Measurements from ENCODE around the gene RPL9. TPM values are rescaled to one million over a fixed set of nuclear protein-coding genes. Genes with fewer than 3 reads are reported as not detected.

Gene RPL9
- total and polyA plus RNA-seq, 2 of the 4 experiments (the other 2 are of a cell fraction), result 1,627 to 1,905 TPM

DNA sequence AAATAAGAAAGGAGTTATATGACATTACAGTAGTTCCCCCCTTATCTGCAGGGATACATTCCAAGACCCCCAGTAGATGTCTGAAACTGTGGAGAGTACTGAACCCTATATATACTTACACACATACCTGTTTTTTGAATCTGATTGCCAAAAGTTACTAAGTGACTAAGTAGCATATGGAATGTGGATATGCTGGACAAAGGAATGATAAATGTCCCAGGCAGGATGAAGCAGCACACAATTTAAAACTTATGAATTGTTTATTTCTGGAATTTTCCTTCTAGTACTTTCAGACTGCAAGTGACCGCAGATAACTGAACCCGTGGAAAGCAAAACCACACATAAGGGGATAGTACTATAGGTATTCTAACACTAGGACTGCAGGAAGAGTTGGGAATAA lies 45.8 kb upstream of the RPL9 start:
- H3K18ac ChIP-seq (ENCODE audit: low read depth, low read length), result no peak overlapping the region
- no peak overlapping the region for H3K14ac ChIP-seq (replicated peaks; ENCODE audit: low read depth, low read length)
- no peak overlapping the region for H4K8ac ChIP-seq (ENCODE audit: low read depth in 2 of 2, low read length in 2 of 2)
- BruUV-seq (replicated peaks), result no TSS peak
- peaks cover 3% of the 10 kb centered on the region; the same call in 1 of the 2 replicates for H4K20me1 ChIP-seq (ENCODE audit: insufficient read depth, low read length)
- TF ChIP-seq, protein P1, sequence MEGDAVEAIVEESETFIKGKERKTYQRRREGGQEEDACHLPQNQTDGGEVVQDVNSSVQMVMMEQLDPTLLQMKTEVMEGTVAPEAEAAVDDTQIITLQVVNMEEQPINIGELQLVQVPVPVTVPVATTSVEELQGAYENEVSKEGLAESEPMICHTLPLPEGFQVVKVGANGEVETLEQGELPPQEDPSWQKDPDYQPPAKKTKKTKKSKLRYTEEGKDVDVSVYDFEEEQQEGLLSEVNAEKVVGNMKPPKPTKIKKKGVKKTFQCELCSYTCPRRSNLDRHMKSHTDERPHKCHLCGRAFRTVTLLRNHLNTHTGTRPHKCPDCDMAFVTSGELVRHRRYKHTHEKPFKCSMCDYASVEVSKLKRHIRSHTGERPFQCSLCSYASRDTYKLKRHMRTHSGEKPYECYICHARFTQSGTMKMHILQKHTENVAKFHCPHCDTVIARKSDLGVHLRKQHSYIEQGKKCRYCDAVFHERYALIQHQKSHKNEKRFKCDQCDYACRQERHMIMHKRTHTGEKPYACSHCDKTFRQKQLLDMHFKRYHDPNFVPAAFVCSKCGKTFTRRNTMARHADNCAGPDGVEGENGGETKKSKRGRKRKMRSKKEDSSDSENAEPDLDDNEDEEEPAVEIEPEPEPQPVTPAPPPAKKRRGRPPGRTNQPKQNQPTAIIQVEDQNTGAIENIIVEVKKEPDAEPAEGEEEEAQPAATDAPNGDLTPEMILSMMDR (conservative IDR thresholded peaks at IDR 0.05; ENCODE audit: low read depth, low read length), result no peak
- TF ChIP-seq RFX5 (IDR thresholded peaks at IDR 0.05; ENCODE audit: low read depth, low read length) (no peak), MXI1 (IDR thresholded peaks at IDR 0.05; ENCODE audit: borderline replicate concordance, low read depth, low read length) (no peak), MAZ (IDR thresholded peaks at IDR 0.05; ENCODE audit: borderline replicate concordance, low read depth, low read length) (no peak), RCOR1 (IDR thresholded peaks at IDR 0.05; ENCODE audit: insufficient replicate concordance, low read length) (no peak), FOS (IDR thresholded peaks at IDR 0.05; ENCODE audit: low read depth, low read length) (no peak), SMC3 (IDR thresholded peaks at IDR 0.05; ENCODE audit: low read depth, low read length) (no peak), MAFK (IDR thresholded peaks at IDR 0.05; ENCODE audit: low read depth, low read length) (no peak), NFE2L2 (IDR thresholded peaks at IDR 0.05; ENCODE audit: low read depth, low read length) (no peak), POLR2A (IDR thresholded peaks at IDR 0.05; ENCODE audit: low read depth, low read length) (no peak), CEBPB (IDR thresholded peaks at IDR 0.05; ENCODE audit: low read depth, low read length) (no peak), BHLHE40 (IDR thresholded peaks at IDR 0.05; ENCODE audit: low read depth, low read length) (no peak)
- TF ChIP-seq, protein P2, sequence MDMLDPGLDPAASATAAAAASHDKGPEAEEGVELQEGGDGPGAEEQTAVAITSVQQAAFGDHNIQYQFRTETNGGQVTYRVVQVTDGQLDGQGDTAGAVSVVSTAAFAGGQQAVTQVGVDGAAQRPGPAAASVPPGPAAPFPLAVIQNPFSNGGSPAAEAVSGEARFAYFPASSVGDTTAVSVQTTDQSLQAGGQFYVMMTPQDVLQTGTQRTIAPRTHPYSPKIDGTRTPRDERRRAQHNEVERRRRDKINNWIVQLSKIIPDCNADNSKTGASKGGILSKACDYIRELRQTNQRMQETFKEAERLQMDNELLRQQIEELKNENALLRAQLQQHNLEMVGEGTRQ (IDR thresholded peaks at IDR 0.05; ENCODE audit: low read depth, low read length), result no peak
- TF ChIP-seq, protein P3, sequence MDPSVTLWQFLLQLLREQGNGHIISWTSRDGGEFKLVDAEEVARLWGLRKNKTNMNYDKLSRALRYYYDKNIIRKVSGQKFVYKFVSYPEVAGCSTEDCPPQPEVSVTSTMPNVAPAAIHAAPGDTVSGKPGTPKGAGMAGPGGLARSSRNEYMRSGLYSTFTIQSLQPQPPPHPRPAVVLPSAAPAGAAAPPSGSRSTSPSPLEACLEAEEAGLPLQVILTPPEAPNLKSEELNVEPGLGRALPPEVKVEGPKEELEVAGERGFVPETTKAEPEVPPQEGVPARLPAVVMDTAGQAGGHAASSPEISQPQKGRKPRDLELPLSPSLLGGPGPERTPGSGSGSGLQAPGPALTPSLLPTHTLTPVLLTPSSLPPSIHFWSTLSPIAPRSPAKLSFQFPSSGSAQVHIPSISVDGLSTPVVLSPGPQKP (IDR thresholded peaks at IDR 0.05; ENCODE audit: borderline replicate concordance, low read depth, low read length), result no peak
- H2BK15ac ChIP-seq (ENCODE audit: low read depth, low read length), result no peak overlapping the region
- no peaks in the 10 kb centered on the region for H3K9me3 ChIP-seq (ENCODE audit: control insufficient read depth, insufficient read depth, low read length)
- no peak overlapping the region for H3K4ac ChIP-seq (ENCODE audit: low read depth, low read length)
- H2AK9ac ChIP-seq (replicated peaks; ENCODE audit: low read depth, low read length, poor library complexity), result no peak overlapping the region
- H4K5ac ChIP-seq (ENCODE audit: low read depth, low read length), result no peak overlapping the region
- H3K56ac ChIP-seq (ENCODE audit: extremely low read depth, insufficient read depth, low read length), result no peak overlapping the region
- no peak overlapping the region for H2AFZ ChIP-seq (replicated peaks; ENCODE audit: low read length, poor library complexity)
- ATAC-seq (ENCODE audit: low read depth), result no peak
- no peak overlapping the region for H2BK20ac ChIP-seq (ENCODE audit: low read depth, low read length)
- H3K36me3 ChIP-seq (ENCODE audit: control insufficient read depth, insufficient read depth, low read length), result peaks cover 44% of the 10 kb centered on the region
- dilution Hi-C loops (cut with HindIII; ENCODE audit: low sequenced_read_pairs, unreplicated experiment), result no loop called here
- H3K9me1 ChIP-seq (ENCODE audit: insufficient read depth, low read length), result no peaks in the 10 kb centered on the region
- intact Hi-C loops (cut with micrococcal nuclease), result no loop called here
- H2BK5ac ChIP-seq (ENCODE audit: low read depth, low read length, poor library complexity, severe bottlenecking), result no peak overlapping the region
- H2BK120ac ChIP-seq (ENCODE audit: low read depth, low read length), result no peak overlapping the region
- H3K27ac ChIP-seq (ENCODE audit: insufficient read depth, low read length), result no peak overlapping the region
- WGBS, 2 experiments (ENCODE audit: extremely low coverage in 2 of 2, insufficient read length in 1 of 2), result no CpG with 5 or more reads among the region's 2 CpGs
- no peaks in the 10 kb centered on the region for H3K27me3 ChIP-seq (ENCODE audit: control insufficient read depth, insufficient read depth, low read length)
- ChIA-PET CTCF (no interaction called here), POLR2A (ENCODE audit: unreplicated experiment) (no interaction called here)
- no peak overlapping the region for H3K9ac ChIP-seq (ENCODE audit: low read depth, low read length)
- in situ Hi-C loops (cut with MboI; ENCODE audit: low sequenced_read_pairs), result no loop called here
- H3K4me3 ChIP-seq (ENCODE audit: insufficient read depth, low read depth, low read length), result no peak overlapping the region
- H2AK5ac ChIP-seq (ENCODE audit: low read depth, low read length), result no peak overlapping the region
- peak; percentile 13 for DNase-seq
- peaks cover 2% of the 10 kb centered on the region for H3K4me1 ChIP-seq (ENCODE audit: control insufficient read depth, insufficient read depth, low read length)
- no peak overlapping the region for H3K23ac ChIP-seq (ENCODE audit: low read depth, low read length)
- no peak overlapping the region for H4K91ac ChIP-seq (ENCODE audit: insufficient read depth, low read depth, low read length)
- H3K79me1 ChIP-seq (ENCODE audit: low read depth in 1 of 2, low read length in 2 of 2), result peaks cover 14 to 41% of the 10 kb centered on the region in 2 experiments
- no peak overlapping the region for H3K4me2 ChIP-seq (ENCODE audit: low read depth, low read length)
